ENCODE data around the gene DNLZ. TPM values are rescaled to one million over a fixed set of nuclear protein-coding genes. Genes with fewer than 3 reads are reported as not detected.

The DNLZ gene
- total and polyA plus RNA-seq, 9 of the 15 experiments (the other 6 are each of a cell fraction or from before 2014, with no cell fraction given): 0.17 to 44.6 (median 3.4) TPM

GRCh38 chr9:136317695-136318094, 45.8 kb downstream of the DNLZ start:
- Histone ChIP-seq H3K9me1 (ENCODE audit: control insufficient read depth, insufficient read depth, low read length) (no peaks in the 10 kb centered on the region), H2AFZ (ENCODE audit: low read depth, low read length) (no peak overlapping the region), H3K9ac (ENCODE audit: insufficient read depth in 1 of 2, low read depth in 2 of 2, low read length in 2 of 2) (no peak overlapping the region), H3K36me3 (ENCODE audit: control insufficient read depth, insufficient read depth, low read length) (no peaks in the 10 kb centered on the region), H3K27me3 (ENCODE audit: control insufficient read depth in 2 of 2, insufficient read depth in 2 of 2, low read length in 2 of 2) (peaks cover 13 to 36% of the 10 kb centered on the region in 2 experiments; a peak in 3 of 5 replicates), H3K79me2 (ENCODE audit: control insufficient read depth, insufficient read depth, low read length) (no peaks in the 10 kb centered on the region), H3K9me3 (replicated peaks; ENCODE audit: control insufficient read depth, insufficient read depth, low read depth, low read length) (peaks cover 7% of the 10 kb centered on the region), H3K4me2 (ENCODE audit: insufficient read depth, low read length) (no peak overlapping the region), H3K4me3 (no peak overlapping the region), H3K4me1 (replicated peaks in 1 of 2; ENCODE audit: control insufficient read depth in 2 of 2, insufficient read depth in 2 of 2, low read length in 2 of 2) (peaks cover 0 to 26% of the 10 kb centered on the region in 2 experiments; a peak in 2 of 5 replicates), H3K27ac (ENCODE audit: extremely low read depth, low read depth, low read length) (no peak overlapping the region), H4K20me1 (replicated peaks; ENCODE audit: control insufficient read depth, insufficient read depth, low read length) (no peaks in the 10 kb centered on the region; the same call in none of the 2 replicates)
- FAIRE-seq (no peak), DNase-seq (ENCODE audit: extremely low read depth in 1 of 4, low spot score in 3 of 4) (no peak), ATAC-seq (no peak)
- ChIA-PET POLR2A (no interaction called here), CTCF (ENCODE audit: low intra/inter-chr PET ratio) (no interaction called here)
- BruUV-seq (replicated peaks): no TSS peak
- TF ChIP-seq USF1 (CRISPR knock-in tag; IDR thresholded peaks at IDR 0.05) (no peak), ZNF134 (CRISPR knock-in tag; conservative IDR thresholded peaks at IDR 0.05) (no peak), NFE2 (IDR thresholded peaks at IDR 0.05; ENCODE audit: low read depth) (no peak), TCFL5 (CRISPR knock-in tag; conservative IDR thresholded peaks at IDR 0.05) (no peak), SPI1 (IDR thresholded peaks at IDR 0.05; ENCODE audit: borderline replicate concordance, low read depth, low read length) (no peak), SAFB (IDR thresholded peaks at IDR 0.05; ENCODE audit: borderline replicate concordance, low read depth, low read length) (no peak), TAF15 (IDR thresholded peaks at IDR 0.05; ENCODE audit: low read depth, low read length) (no peak), HMGN3 (IDR thresholded peaks at IDR 0.05; ENCODE audit: borderline replicate concordance, extremely low read depth, insufficient read length, low read depth, low read length) (no peak)
- in situ Hi-C loops (cut with MboI): no loop called here
- 14% methylated on average over 16 of the region's 16 CpGs for WGBS (ENCODE audit: insufficient coverage, low coverage, missing lambda C conversion rate)
- intact Hi-C loops (cut with micrococcal nuclease): no loop called here

All from K562 (cell line).